K562 (cell line): ENCODE data around the gene SEC14L1. TPM values are rescaled to one million over a fixed set of nuclear protein-coding genes. Genes with fewer than 3 reads are reported as not detected.

Source experiments
- ATAC-seq: fragments of 200-7000 bp; cut with Tn5 transposase; 3 replicates; pipeline ENCODE4 v1.9.1; 2020; ENCODE audit warnings: moderate library complexity
- BruUV-seq: library from RNA; stranded (reverse); fragments of 400-500 nt; replicated peaks from 2 replicates; lab custom pipeline; 2021; lab: Mats Ljungman, UMichigan
- CTCF ChIA-PET: fragments of 300-600 bp; formaldehyde crosslinking; extraction: SDS; loops from one replicate; lab custom pipeline; 2021; ENCODE audit warnings: low intra/inter-chr PET ratio; lab: Yijun Ruan, JAX
- POLR2A ChIA-PET: fragments of 300-600, 350-650 bp; sonication (Branson Sonifier 250); formaldehyde crosslinking; extraction: SDS; loops from one replicate; lab custom pipeline; 2021; ENCODE audit warnings: antibody characterized with exemption, inconsistent platforms; lab: Yijun Ruan, JAX
- DNase-seq, 4 experiments: peaks; one replicate each; pipeline versions ENCODE4 v3.0.0 to v3.0.0-alpha.2; 2011 to 2018; ENCODE audit warnings: low spot score in 3 of 4, mixed read lengths in 3 of 4; ENCODE audit errors: extremely low read depth in 1 of 4
- FAIRE-seq: peaks from 2 replicates; lab custom pipeline; 2011; peaks lifted over from hg19 to GRCh38; lab: Jason Lieb, UNC
- H2AFZ ChIP-seq: 2 replicates; pipeline ENCODE4 v1.6.0; 2011; ENCODE audit warnings: low read depth, low read length, control low read depth, inconsistent platforms
- H3K27ac ChIP-seq: fragments of 200-600 bp; 3 replicates; pipeline ENCODE4 v1.8.0; 2011; ENCODE audit warnings: low read depth, mild to moderate bottlenecking, control low read depth, inconsistent platforms, low read length, moderate library complexity, mixed read lengths; ENCODE audit errors: extremely low read depth
- H3K27me3 ChIP-seq, 2 experiments: fragments of 300-600 bp in 1 of 2; 2 replicates in 1 of 2; 3 replicates in 1 of 2; pipeline versions ENCODE4 v1.6.0 to v1.8.0; 2011; ENCODE audit warnings: inconsistent platforms in 2 of 2, low read length in 2 of 2, mild to moderate bottlenecking in 1 of 2, mixed read lengths in 1 of 2, moderate library complexity in 1 of 2; ENCODE audit not compliant: control insufficient read depth in 2 of 2, insufficient read depth in 2 of 2
- H3K36me3 ChIP-seq: fragments of 300-600 bp; 3 replicates; pipeline ENCODE4 v1.8.0; 2011; ENCODE audit warnings: mild to moderate bottlenecking, low read length, inconsistent platforms; ENCODE audit not compliant: control insufficient read depth, insufficient read depth
- H3K4me1 ChIP-seq, 2 experiments: fragments of 200-600 bp in 1 of 2; replicated peaks in 1 of 2; 2 replicates in 1 of 2; 3 replicates in 1 of 2; pipeline versions ENCODE4 v1.5.1 to v1.8.0; 2011; ENCODE audit warnings: inconsistent platforms in 2 of 2, low read length in 2 of 2, mild to moderate bottlenecking in 1 of 2, mixed read lengths in 1 of 2, moderate library complexity in 1 of 2; ENCODE audit not compliant: control insufficient read depth in 2 of 2, insufficient read depth in 2 of 2
- H3K4me2 ChIP-seq: 2 replicates; pipeline ENCODE4 v1.6.1; 2011; ENCODE audit warnings: low read length, control low read depth, inconsistent platforms, mixed read lengths; ENCODE audit not compliant: insufficient read depth
- H3K4me3 ChIP-seq: fragments of 200-600 bp; sonication (generic), shearing (Covaris generic); 2 replicates; pipeline ENCODE4 v1.5.1; 2016; ENCODE audit warnings: control low read depth, inconsistent platforms
- H3K79me2 ChIP-seq: fragments of 200-600 bp; 3 replicates; pipeline ENCODE4 v1.8.0; 2011; ENCODE audit warnings: low read length, inconsistent platforms; ENCODE audit not compliant: control insufficient read depth, insufficient read depth
- H3K9ac ChIP-seq, 2 experiments: 2 replicates each; pipeline versions ENCODE4 v1.6.0 to v1.6.1; 2011; ENCODE audit warnings: low read depth in 2 of 2, low read length in 2 of 2, control low read depth in 1 of 2, inconsistent platforms in 1 of 2, mild to moderate bottlenecking in 1 of 2, mixed read lengths in 1 of 2; ENCODE audit not compliant: insufficient read depth in 1 of 2
- H3K9me1 ChIP-seq: one replicate; pipeline ENCODE4 v1.6.0; 2011; ENCODE audit warnings: inconsistent platforms, mild to moderate bottlenecking, low read length, moderate library complexity; ENCODE audit not compliant: control insufficient read depth, insufficient read depth
- H3K9me3 ChIP-seq: replicated peaks from 2 replicates; pipeline ENCODE4 v1.5.1; 2011; ENCODE audit warnings: low read depth, low read length, inconsistent platforms; ENCODE audit not compliant: control insufficient read depth, insufficient read depth
- H4K20me1 ChIP-seq: replicated peaks from 2 replicates; pipeline ENCODE4 v1.6.1; 2011; ENCODE audit warnings: low read length, inconsistent platforms, mixed read lengths; ENCODE audit not compliant: control insufficient read depth, insufficient read depth
- NCOA1 ChIP-seq: fragments of 450-650 bp; IDR thresholded peaks from 2 replicates; pipeline ENCODE4 v1.6.1; 2016; ENCODE audit warnings: low read depth
- NFIC ChIP-seq: fragments of 450-650 bp; IDR thresholded peaks from 2 replicates; pipeline ENCODE4 v1.6.1; 2017; ENCODE audit warnings: mild to moderate bottlenecking, inconsistent platforms
- NR2C2 ChIP-seq, 2 experiments: fragments of 200-800 bp in 1 of 2; sonication (Bioruptor generic) in 1 of 2; sonication (generic) in 1 of 2; formaldehyde crosslinking in 1 of 2; IDR thresholded peaks; 2 replicates each; pipeline versions ENCODE4 v1.6.1 to v1.8.0; 2016 to 2022; ENCODE audit warnings: mild to moderate bottlenecking in 1 of 2, missing compliant biosample characterization in 1 of 2, missing genetic modification characterization in 1 of 2, missing genetic modification reagents in 1 of 2
- PHF21A ChIP-seq: fragments of 450-650 bp; IDR thresholded peaks from 2 replicates; pipeline ENCODE4 v1.6.1; 2017; ENCODE audit warnings: low read depth, borderline replicate concordance
- POLR3A ChIP-seq: IDR thresholded peaks from 2 replicates; pipeline ENCODE4 v1.6.1; 2011; ENCODE audit warnings: borderline replicate concordance, mild to moderate bottlenecking, moderate library complexity; ENCODE audit not compliant: insufficient read length, insufficient read depth; ENCODE audit errors: extremely low read depth
- SMARCA5 ChIP-seq: fragments of 450-650 bp; IDR thresholded peaks from 2 replicates; pipeline ENCODE4 v1.6.1; 2016
- ZKSCAN3 ChIP-seq: fragments of 250-450 bp; sonication (Bioruptor Pico); IDR thresholded peaks from 2 replicates; pipeline ENCODE4 v1.4.0; 2020
- ZNF586 ChIP-seq: fragments of 450-650 bp; formaldehyde crosslinking; conservative IDR thresholded peaks from 2 replicates; pipeline ENCODE4 v1.4.0; 2020; ENCODE audit warnings: mild to moderate bottlenecking, moderate library complexity
- WGBS: fragments of 100-300 bp; shearing (Covaris generic); methylation state at CpG from one replicate; pipeline ENCODE4 v1.1.6; 2016; ENCODE audit warnings: low coverage, mixed read lengths; ENCODE audit not compliant: insufficient coverage; ENCODE audit errors: missing lambda C conversion rate; 5-methylcytosine and 5-hydroxymethylcytosine counted together
- in situ Hi-C: fragments of 300-500 bp; cut with MboI; formaldehyde crosslinking; loops from 4 replicates; pipeline ENCODE4 v1.15.0; 2018; ENCODE audit warnings: inconsistent platforms, mixed read lengths
- intact Hi-C: fragments of 100-400 bp; cut with micrococcal nuclease; formaldehyde crosslinking; loops from 2 replicates; pipeline ENCODE4 v1.14.2; 2022
- polyA plus RNA-seq, 8 experiments: library from polyadenylated mRNA; depleted of rRNA in 4 of 8; stranded (reverse) in 5 of 8; unstranded in 3 of 8; fragments of >200 nt; fragmentation: Nextera tagmentation in 2 of 8; fragmentation: Illumina TruSeq in 1 of 8; extraction: Ambion mirVana in 2 of 8; extraction: Trizol in 1 of 8; gene quantifications; 2 replicates each; pipeline versions ENCODE4 v1.2.1 to v1.2.3, GENCODE V29; 2011 to 2014; ENCODE audit warnings: inconsistent platforms in 1 of 8, missing spikeins in 1 of 8
- total RNA-seq, 7 experiments: library from RNA; depleted of rRNA in 6 of 7; stranded (reverse); fragments of >200 nt in 6 of 7; fragmentation: Illumina TruSeq in 2 of 7; extraction: Trizol in 2 of 7; gene quantifications; 2 replicates each; pipeline versions ENCODE4 v1.2.1 to v1.2.3, GENCODE V29; 2011 to 2021; ENCODE audit warnings: low replicate concordance in 1 of 7
- TF ChIP-seq, protein P1 (sequence below): sonication (generic); formaldehyde crosslinking; IDR thresholded peaks from 2 replicates; pipeline ENCODE4 v1.8.1; 2023; ENCODE audit warnings: mild to moderate bottlenecking, missing genetic modification reagents

The SEC14L1 gene
- total and polyA plus RNA-seq, 9 of the 15 experiments (the other 6 are each of a cell fraction or from before 2014, with no cell fraction given) = 3.1 to 39.7 (median 15.2) TPM

DNA sequence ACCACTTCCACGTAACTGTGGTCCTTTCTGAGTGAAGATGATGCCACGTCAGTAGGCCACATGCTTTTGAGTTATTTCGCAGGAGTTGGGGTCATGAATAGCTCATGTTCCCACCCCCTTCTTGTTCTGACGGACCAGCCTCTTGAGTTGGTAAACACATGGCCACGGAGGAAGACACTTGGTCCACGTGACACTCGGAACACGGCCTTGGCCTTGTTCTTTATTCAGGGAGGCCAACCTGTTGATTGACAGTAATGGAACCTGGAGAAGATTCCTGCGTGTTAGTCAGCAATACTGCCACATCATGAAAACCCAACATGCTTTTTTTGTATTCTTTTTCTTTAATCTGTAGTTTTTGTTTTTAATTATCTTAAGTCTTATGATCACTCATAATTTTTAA, 56.3 kb downstream of the SEC14L1 start:
- H4K20me1 ChIP-seq = no peaks in the 10 kb centered on the region
- TF ChIP-seq, protein P1, sequence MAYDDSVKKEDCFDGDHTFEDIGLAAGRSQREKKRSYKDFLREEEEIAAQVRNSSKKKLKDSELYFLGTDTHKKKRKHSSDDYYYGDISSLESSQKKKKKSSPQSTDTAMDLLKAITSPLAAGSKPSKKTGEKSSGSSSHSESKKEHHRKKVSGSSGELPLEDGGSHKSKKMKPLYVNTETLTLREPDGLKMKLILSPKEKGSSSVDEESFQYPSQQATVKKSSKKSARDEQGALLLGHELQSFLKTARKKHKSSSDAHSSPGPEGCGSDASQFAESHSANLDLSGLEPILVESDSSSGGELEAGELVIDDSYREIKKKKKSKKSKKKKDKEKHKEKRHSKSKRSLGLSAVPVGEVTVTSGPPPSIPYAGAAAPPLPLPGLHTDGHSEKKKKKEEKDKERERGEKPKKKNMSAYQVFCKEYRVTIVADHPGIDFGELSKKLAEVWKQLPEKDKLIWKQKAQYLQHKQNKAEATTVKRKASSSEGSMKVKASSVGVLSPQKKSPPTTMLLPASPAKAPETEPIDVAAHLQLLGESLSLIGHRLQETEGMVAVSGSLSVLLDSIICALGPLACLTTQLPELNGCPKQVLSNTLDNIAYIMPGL (CRISPR knock-in tag) = no peak
- TF ChIP-seq, all 486 proteins: peak for 0
- no peaks in the 10 kb centered on the region for H3K4me1 ChIP-seq
- H3K27me3 ChIP-seq = no peaks in the 10 kb centered on the region
- ChIA-PET CTCF (no interaction called here), POLR2A (interaction anchor here (0.6 kb wide), 1 partner anchor 20 kb away, joined by 3 read pairs; no protein-coding TSS in a partner anchor)
- DNase-seq (no peak), ATAC-seq (no peak), FAIRE-seq (no peak)
- H3K4me3 ChIP-seq = no peak overlapping the region
- H3K27ac ChIP-seq = no peak overlapping the region
- no peaks in the 10 kb centered on the region for H3K9me3 ChIP-seq
- H3K36me3 ChIP-seq = peaks cover 72% of the 10 kb centered on the region; the same call in 2 of the 3 replicates
- in situ Hi-C loops = no loop called here
- no peak overlapping the region for H3K9ac ChIP-seq
- no peaks in the 10 kb centered on the region for H3K9me1 ChIP-seq
- BruUV-seq = no TSS peak
- 94% methylated on average over 9 of the region's 9 CpGs for WGBS
- intact Hi-C loops = no loop called here
- no peak overlapping the region for H3K4me2 ChIP-seq
- no peaks in the 10 kb centered on the region for H3K79me2 ChIP-seq
- no peak overlapping the region for H2AFZ ChIP-seq

- no peaks in the 10 kb centered on the region for H3K9me3 ChIP-seq
- no peak overlapping the region for H3K4me3 ChIP-seq
- no peaks in the 10 kb centered on the region for H3K9me1 ChIP-seq
- no peaks in the 10 kb centered on the region for H3K27me3 ChIP-seq
- in situ Hi-C loops = no loop called here
- FAIRE-seq (no peak), ATAC-seq (no peak), DNase-seq (no peak)
- no peaks in the 10 kb centered on the region for H4K20me1 ChIP-seq
- no peak overlapping the region for H3K9ac ChIP-seq
- H3K27ac ChIP-seq = no peak overlapping the region
- no peak overlapping the region for H3K4me2 ChIP-seq
- intact Hi-C loops = no loop called here
- no peaks in the 10 kb centered on the region for H3K4me1 ChIP-seq
- H2AFZ ChIP-seq = no peak overlapping the region
- no TSS peak for BruUV-seq
- no peaks in the 10 kb centered on the region for H3K79me2 ChIP-seq
- ChIA-PET POLR2A (interaction anchor here (0.8 to 1.0 kb wide), 2 partner anchors 38 to 75 kb away, joined by 3 to 4 read pairs; no protein-coding TSS in a partner anchor), CTCF (no interaction called here)
- WGBS = 87% methylated on average over 9 of the region's 10 CpGs
- no peak for TF ChIP-seq NR2C2 (CRISPR knock-in tag; IDR thresholded peaks at IDR 0.05)
- no peak for TF ChIP-seq NR2C2 (tag; IDR thresholded peaks at IDR 0.05)
- no peak for TF ChIP-seq ZKSCAN3 (CRISPR knock-in tag)
- TF ChIP-seq POLR3A = no peak
- no peak for TF ChIP-seq NCOA1
- no peak for TF ChIP-seq ZNF586 (CRISPR knock-in tag)
- no peak for TF ChIP-seq PHF21A
- TF ChIP-seq NFIC = 0 out of 2 replicates have a peak, but pooled peaks have one; percentile 18
- TF ChIP-seq SMARCA5 = no peak
- H3K36me3 ChIP-seq = peaks cover 68% of the 10 kb centered on the region; the same call in 2 of the 3 replicates
Observed at GRCh38 chr17:77200711-77201110, 59.9 kb downstream of the SEC14L1 start.
